Natural killer cell (primary cell): Measurements from ENCODE around the gene ARHGAP6. TPM values are rescaled to one million over a fixed set of nuclear protein-coding genes. Genes with fewer than 3 reads are reported as not detected.

Experiments
- ATAC-seq, 3 donors: fragments of 150-1000 bp in 2 of 3; fragments of 200-7000 bp in 1 of 3; cut with Tn5 transposase; 1 replicate in 1 of 3; 2 replicates in 2 of 3; pipeline ENCODE4 v1.10.0; 2021; ENCODE audit warnings: mild to moderate bottlenecking in 2 of 3, moderate library complexity in 2 of 3
- DNase-seq, 2 donors: peaks; one replicate each; pipeline versions ENCODE4 v3.0.0 to v3.0.0-alpha.2; 2013 to 2021; ENCODE audit warnings: mixed read lengths in 1 of 2
- H3K27ac ChIP-seq: one replicate; pipeline ENCODE4 v1.5.1; 2013; ENCODE audit warnings: mild to moderate bottlenecking, low read length
- H3K27me3 ChIP-seq: one replicate; pipeline ENCODE4 v1.6.1; 2013; ENCODE audit warnings: low read length; ENCODE audit not compliant: control insufficient read depth, insufficient read depth
- H3K36me3 ChIP-seq: one replicate; pipeline ENCODE4 v1.6.1; 2013; ENCODE audit warnings: low read length; ENCODE audit not compliant: control insufficient read depth, insufficient read depth
- H3K4me1 ChIP-seq: one replicate; pipeline ENCODE4 v1.6.1; 2013; ENCODE audit warnings: low read length; ENCODE audit not compliant: control insufficient read depth, insufficient read depth
- H3K4me3 ChIP-seq: one replicate; pipeline ENCODE4 v1.5.1; 2013; ENCODE audit warnings: low read length
- H3K9me3 ChIP-seq: one replicate; pipeline ENCODE4 v1.6.1; 2013; ENCODE audit warnings: low read length; ENCODE audit not compliant: control insufficient read depth, insufficient read depth
- H3K27ac Mint-ChIP-seq, 2 donors: one replicate each; pipeline ENCODE4 v1.8.0; 2022; ENCODE audit warnings: mild to moderate bottlenecking in 2 of 2, mixed read lengths in 2 of 2, moderate library complexity in 1 of 2
- H3K27me3 Mint-ChIP-seq, 2 donors: one replicate each; pipeline ENCODE4 v1.8.0; 2022; ENCODE audit warnings: low read depth in 2 of 2, mixed read lengths in 2 of 2
- H3K36me3 Mint-ChIP-seq: one replicate; pipeline ENCODE4 v1.8.0; 2022; ENCODE audit warnings: mixed read lengths
- H3K4me1 Mint-ChIP-seq, 2 donors: one replicate each; pipeline ENCODE4 v1.8.0; 2022; ENCODE audit warnings: mixed read lengths in 2 of 2
- H3K4me3 Mint-ChIP-seq: one replicate; pipeline ENCODE4 v1.8.0; 2022; ENCODE audit warnings: mild to moderate bottlenecking, moderate library complexity, mixed read lengths
- H3K9me3 Mint-ChIP-seq, 2 donors: one replicate each; pipeline ENCODE4 v1.8.0; 2022; ENCODE audit warnings: mixed read lengths in 2 of 2
- WGBS: methylation state at CpG from one replicate; pipeline ENCODE4 v1.1.7; 2013; ENCODE audit warnings: missing lambda C conversion rate; ENCODE audit not compliant: insufficient coverage; 5-methylcytosine and 5-hydroxymethylcytosine counted together
- intact Hi-C: fragments of 100-400 bp; cut with micrococcal nuclease; formaldehyde crosslinking; loops from one replicate; pipeline ENCODE4 v1.14.2; 2022
- total RNA-seq, 4 donors: library from RNA; stranded (reverse); fragments of 120-200 nt in 1 of 4; gene quantifications; one replicate each; pipeline versions ENCODE4 v1.2.3 to v1.2.4, GENCODE V29; 2013 to 2022
- TF ChIP-seq, protein P1 (sequence below): fragments of 200-600 bp; IDR thresholded peaks from one replicate; pipeline ENCODE4 v1.8.0; 2022; ENCODE audit warnings: antibody characterized with exemption

Gene ARHGAP6
- total RNA-seq, 3 donors from 2014 or later (not counting 1 experiment from before 2014, with no cell fraction given) = 0.32 to 1.9 (median 1.8) TPM

DNA sequence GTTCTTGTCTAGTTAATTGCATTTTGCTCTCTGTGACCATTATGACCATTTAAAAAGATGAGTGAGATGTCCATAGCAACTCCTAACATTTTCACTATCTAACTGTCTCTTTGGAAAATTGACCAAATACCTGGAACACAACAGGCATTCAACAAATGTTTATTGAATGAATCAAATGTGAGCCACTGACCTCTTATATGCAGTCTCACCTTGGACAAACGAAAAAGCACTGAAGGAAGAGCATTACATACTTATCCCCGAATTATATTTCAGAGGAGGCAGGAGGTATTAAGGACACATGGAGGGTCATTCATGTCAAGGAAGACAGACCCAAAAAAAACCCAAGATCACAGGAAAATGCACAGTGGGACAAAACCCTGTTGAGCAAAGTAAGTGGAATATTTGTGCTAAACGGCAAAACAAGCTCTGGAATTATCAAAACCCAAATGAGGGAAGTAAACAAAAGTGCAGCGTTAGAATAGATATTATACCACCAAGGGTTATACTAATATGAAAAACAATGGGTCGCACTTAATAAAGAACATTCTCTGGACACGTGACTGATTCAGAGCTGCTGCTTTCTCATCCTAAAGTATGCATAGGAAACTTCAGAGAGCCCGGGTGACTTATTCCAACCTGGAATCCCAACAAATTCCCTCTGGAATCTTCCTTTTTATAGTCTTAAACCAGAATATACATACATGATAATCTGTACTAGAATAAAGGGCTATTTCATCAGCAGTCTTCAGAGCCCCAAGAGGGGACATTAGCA is 240.6 kb downstream of the ARHGAP6 start:
- 82% methylated on average over 5 of the region's 7 CpGs for WGBS
- no peak for DNase-seq
- no peak overlapping the region for H3K4me3 ChIP-seq
- peaks cover 10 to 13% of the 10 kb centered on the region in 2 donors for H3K4me1 Mint-ChIP-seq
- H3K9me3 Mint-ChIP-seq = no peaks in the 10 kb centered on the region
- H3K27ac Mint-ChIP-seq = no peak overlapping the region
- H3K27me3 ChIP-seq = no peaks in the 10 kb centered on the region
- H3K27me3 Mint-ChIP-seq = peaks cover 0 to 11% of the 10 kb centered on the region in 2 donors
- no peaks in the 10 kb centered on the region for H3K9me3 ChIP-seq
- no peaks in the 10 kb centered on the region for H3K4me1 ChIP-seq
- TF ChIP-seq, protein P1, sequence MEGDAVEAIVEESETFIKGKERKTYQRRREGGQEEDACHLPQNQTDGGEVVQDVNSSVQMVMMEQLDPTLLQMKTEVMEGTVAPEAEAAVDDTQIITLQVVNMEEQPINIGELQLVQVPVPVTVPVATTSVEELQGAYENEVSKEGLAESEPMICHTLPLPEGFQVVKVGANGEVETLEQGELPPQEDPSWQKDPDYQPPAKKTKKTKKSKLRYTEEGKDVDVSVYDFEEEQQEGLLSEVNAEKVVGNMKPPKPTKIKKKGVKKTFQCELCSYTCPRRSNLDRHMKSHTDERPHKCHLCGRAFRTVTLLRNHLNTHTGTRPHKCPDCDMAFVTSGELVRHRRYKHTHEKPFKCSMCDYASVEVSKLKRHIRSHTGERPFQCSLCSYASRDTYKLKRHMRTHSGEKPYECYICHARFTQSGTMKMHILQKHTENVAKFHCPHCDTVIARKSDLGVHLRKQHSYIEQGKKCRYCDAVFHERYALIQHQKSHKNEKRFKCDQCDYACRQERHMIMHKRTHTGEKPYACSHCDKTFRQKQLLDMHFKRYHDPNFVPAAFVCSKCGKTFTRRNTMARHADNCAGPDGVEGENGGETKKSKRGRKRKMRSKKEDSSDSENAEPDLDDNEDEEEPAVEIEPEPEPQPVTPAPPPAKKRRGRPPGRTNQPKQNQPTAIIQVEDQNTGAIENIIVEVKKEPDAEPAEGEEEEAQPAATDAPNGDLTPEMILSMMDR = no peak
- intact Hi-C loops = no loop called here
- H3K27ac ChIP-seq = no peak overlapping the region
- H3K36me3 ChIP-seq = no peaks in the 10 kb centered on the region
- no peaks in the 10 kb centered on the region for H3K36me3 Mint-ChIP-seq
- H3K4me3 Mint-ChIP-seq = no peak overlapping the region
- no peak for ATAC-seq

DNA sequence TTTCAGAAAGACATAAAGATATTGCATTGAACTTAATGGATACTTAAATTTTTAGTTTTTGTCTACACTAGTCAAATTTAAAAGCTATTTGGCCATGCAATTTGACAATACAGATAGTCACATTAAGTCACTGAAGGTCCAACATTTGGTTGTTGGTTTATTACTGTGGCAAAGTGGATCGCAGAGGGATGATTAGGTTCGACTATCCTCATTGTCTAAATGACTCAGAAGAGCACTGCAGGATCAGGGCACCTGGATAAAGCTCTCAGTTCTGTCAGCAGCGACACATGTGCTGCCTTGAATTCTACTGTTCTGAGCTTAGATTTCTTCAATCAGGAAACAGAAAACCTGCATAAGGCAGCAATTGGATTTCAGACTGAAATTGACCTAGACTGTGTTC is 241.8 kb downstream of the ARHGAP6 start:
- no peak overlapping the region for H3K4me3 ChIP-seq
- Mint-ChIP-seq H3K27me3 (peaks cover 0 to 11% of the 10 kb centered on the region in 2 donors), H3K27ac (no peak overlapping the region), H3K4me1 (peaks cover 10 to 13% of the 10 kb centered on the region in 2 donors), H3K9me3 (no peaks in the 10 kb centered on the region), H3K36me3 (no peaks in the 10 kb centered on the region), H3K4me3 (no peak overlapping the region)
- no peaks in the 10 kb centered on the region for H3K27me3 ChIP-seq
- intact Hi-C loops = no loop called here
- ATAC-seq (no peak), DNase-seq (no peak)
- 92% methylated on average over 3 of the region's 3 CpGs for WGBS
- no peaks in the 10 kb centered on the region for H3K4me1 ChIP-seq
- no peaks in the 10 kb centered on the region for H3K36me3 ChIP-seq
- H3K27ac ChIP-seq = no peak overlapping the region
- no peaks in the 10 kb centered on the region for H3K9me3 ChIP-seq
- TF ChIP-seq, protein P1 = no peak

DNA sequence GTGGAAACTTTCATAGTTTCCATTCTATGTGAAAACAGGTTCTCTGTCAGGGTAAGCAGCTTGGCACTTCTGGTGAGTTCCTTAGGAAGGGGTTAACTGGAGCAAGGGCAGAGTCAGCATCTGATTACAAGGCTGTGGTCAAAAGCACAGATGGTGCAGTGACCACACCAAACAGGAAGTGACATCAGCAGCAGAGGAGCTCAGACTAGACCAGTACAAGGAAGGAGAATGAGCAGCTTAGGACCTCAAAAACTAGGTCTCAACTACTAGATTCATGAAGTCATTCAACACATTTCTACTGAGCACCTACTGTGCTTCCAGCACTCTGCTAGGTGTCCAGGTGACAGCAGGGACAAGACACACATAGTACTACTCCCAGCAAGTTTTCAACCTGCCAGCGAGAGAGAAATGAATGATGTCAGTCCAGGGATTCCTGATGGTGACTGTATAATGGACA is 242.3 kb downstream of the ARHGAP6 start:
- 100% methylated on average over 1 of the region's 1 CpG for WGBS
- TF ChIP-seq, protein P1 = no peak
- H3K4me3 ChIP-seq = no peak overlapping the region

DNA sequence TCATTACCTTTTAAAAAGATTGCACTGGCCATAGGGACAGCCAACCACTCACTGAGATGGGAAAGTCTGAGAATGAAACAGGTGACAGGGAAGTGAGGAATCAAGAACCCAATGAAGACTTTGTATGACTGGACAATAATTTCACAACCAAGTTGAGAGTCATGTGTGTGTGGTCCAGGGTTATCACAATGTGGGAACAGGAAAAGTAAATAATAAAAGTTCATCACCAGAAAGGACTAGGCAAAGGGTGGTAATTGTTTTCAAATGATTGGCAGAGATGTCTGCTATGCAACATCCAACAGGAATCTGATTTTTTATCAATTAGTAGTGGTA is 243.2 kb downstream of the ARHGAP6 start:
- no peak overlapping the region for H3K4me3 Mint-ChIP-seq
- no peak for ATAC-seq
- no peaks in the 10 kb centered on the region for H3K36me3 ChIP-seq
- H3K27me3 Mint-ChIP-seq = peaks cover 0 to 11% of the 10 kb centered on the region in 2 donors
- TF ChIP-seq, protein P1 = no peak
- H3K27ac ChIP-seq = no peak overlapping the region
- H3K27ac Mint-ChIP-seq = no peak overlapping the region
- DNase-seq = no peak
- no peaks in the 10 kb centered on the region for H3K27me3 ChIP-seq
- H3K9me3 Mint-ChIP-seq = no peaks in the 10 kb centered on the region
- intact Hi-C loops = no loop called here
- no peaks in the 10 kb centered on the region for H3K9me3 ChIP-seq
- no peaks in the 10 kb centered on the region for H3K36me3 Mint-ChIP-seq
- peaks cover 10 to 13% of the 10 kb centered on the region in 2 donors for H3K4me1 Mint-ChIP-seq
- no peaks in the 10 kb centered on the region for H3K4me1 ChIP-seq
- no peak overlapping the region for H3K4me3 ChIP-seq

More for the DNA sequence above, 242.3 kb downstream of the ARHGAP6 start:
- H3K9me3 ChIP-seq = no peaks in the 10 kb centered on the region
- Mint-ChIP-seq H3K4me3 (no peak overlapping the region), H3K27me3 (peaks cover 0 to 11% of the 10 kb centered on the region in 2 donors), H3K4me1 (peaks cover 10 to 13% of the 10 kb centered on the region in 2 donors), H3K9me3 (no peaks in the 10 kb centered on the region), H3K36me3 (no peaks in the 10 kb centered on the region), H3K27ac (no peak overlapping the region)
- H3K27ac ChIP-seq = no peak overlapping the region
- intact Hi-C loops = no loop called here
- ATAC-seq (peak; percentile 29 to 88 (median 63)), DNase-seq (no peak)
- no peaks in the 10 kb centered on the region for H3K36me3 ChIP-seq
- no peaks in the 10 kb centered on the region for H3K27me3 ChIP-seq
- no peaks in the 10 kb centered on the region for H3K4me1 ChIP-seq
